ENCODE data around the gene AAGAB.
A peak's percentile ranks its signal among the peaks of the same experiment; 100 is the strongest.
"Not testable (repeated sequence)": the region's sequence is repeated elsewhere in the genome, so short reads cannot be mapped to it uniquely, and the experiment has no call there.

The AAGAB gene

GRCh38 chr15:67254238-67255175 lies at the start of gene AAGAB, which contains the start of gene IQCH:
AAGAB (minus strand) TSS chr15:67254661; CDS start chr15:67254631, 30 bp downstream.
IQCH (plus strand) TSS chr15:67254786; CDS start chr15:67254897, 111 bp downstream.
- DNase-seq, result peak; percentile 88

GRCh38 chr15:67303490-67304363 lies 49.3 kb upstream of the AAGAB start:
- no peak for DNase-seq

- DNase-seq, result no peak
Measured at GRCh38 chr15:67300266-67301025, 46.0 kb upstream of the AAGAB start.

GRCh38 chr15:67296684-67297083 lies 42.2 kb upstream of the AAGAB start:
- DNase-seq, result no peak

GRCh38 chr15:67296188-67296587 lies 41.7 kb upstream of the AAGAB start:
- DNase-seq, result no peak

- DNase-seq, result no peak
Measured at GRCh38 chr15:67290319-67290718, 35.9 kb upstream of the AAGAB start.

- DNase-seq, result not testable (repeated sequence)
Measured at GRCh38 chr15:67286400-67286799, 31.9 kb upstream of the AAGAB start.

- not testable (repeated sequence) for DNase-seq
Measured at GRCh38 chr15:67285625-67286024, 31.2 kb upstream of the AAGAB start.

- DNase-seq, result no peak
Measured at GRCh38 chr15:67281714-67282113, 27.3 kb upstream of the AAGAB start.

GRCh38 chr15:67280217-67280616 lies 25.8 kb upstream of the AAGAB start:
- DNase-seq, result no peak

GRCh38 chr15:67276666-67277065 lies 22.2 kb upstream of the AAGAB start:
- DNase-seq, result no peak

- DNase-seq, result no peak
Measured at GRCh38 chr15:67274236-67274635, 19.8 kb upstream of the AAGAB start.

- DNase-seq, result no peak
Measured at GRCh38 chr15:67267951-67268941, 13.8 kb upstream of the AAGAB start.

GRCh38 chr15:67267440-67267839 lies 13.0 kb upstream of the AAGAB start:
- no peak for DNase-seq

- DNase-seq, result no peak
Measured at GRCh38 chr15:67266870-67267269, 12.4 kb upstream of the AAGAB start.

GRCh38 chr15:67259806-67260205 lies 5.3 kb upstream of the AAGAB start:
- DNase-seq, result no peak

- DNase-seq, result no peak
Measured at GRCh38 chr15:67259379-67259778, 4.9 kb upstream of the AAGAB start.

GRCh38 chr15:67258412-67258811 lies 4.0 kb upstream of the AAGAB start:
- not testable (repeated sequence) for DNase-seq

GRCh38 chr15:67256051-67256450 lies 1.6 kb upstream of the AAGAB start:
- DNase-seq, result no peak

- DNase-seq, result no peak
Measured at GRCh38 chr15:67253549-67254237, 768 bp downstream of the AAGAB start.

- peak; percentile 3 for DNase-seq
Measured at GRCh38 chr15:67253101-67253500, 1.4 kb downstream of the AAGAB start.
